ENCODE measurements around the gene SIN3A. TPM values are rescaled to one million over a fixed set of nuclear protein-coding genes. Genes with fewer than 3 reads are reported as not detected.

SIN3A gene
- total and polyA plus RNA-seq, 9 of the 15 experiments (the other 6 are each of a cell fraction or from before 2014, with no cell fraction given), result 11.1 to 70.3 (median 25.3) TPM

DNA sequence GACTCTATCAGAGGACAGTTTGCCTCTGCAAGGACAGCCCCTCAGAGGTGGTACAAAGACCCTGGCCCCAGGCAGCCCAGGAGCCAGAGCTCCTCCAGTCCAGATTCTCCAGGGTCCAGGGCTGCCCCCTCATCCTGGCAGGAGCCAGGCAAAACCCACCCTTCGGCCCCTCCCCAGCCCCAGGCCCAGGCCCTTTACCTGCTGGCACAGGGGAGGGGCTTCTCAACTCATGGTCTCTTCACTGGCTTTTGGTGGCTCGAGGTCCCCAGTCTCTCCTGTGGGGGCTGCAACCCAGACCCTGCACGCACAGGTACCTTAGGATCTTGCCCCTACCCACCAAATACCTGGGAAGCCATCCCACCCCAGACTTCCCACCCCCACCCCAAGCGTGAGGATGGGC is 96.1 kb downstream of the SIN3A start:
- Histone ChIP-seq H3K4me3 (no peak overlapping the region), H3K9me3 (replicated peaks; ENCODE audit: control insufficient read depth, insufficient read depth, low read depth, low read length) (no peaks in the 10 kb centered on the region), H3K4me1 (replicated peaks in 1 of 2; ENCODE audit: control insufficient read depth in 2 of 2, insufficient read depth in 2 of 2, low read length in 2 of 2) (peaks cover 0 to 6% of the 10 kb centered on the region in 2 experiments; a peak in 2 of 5 replicates), H3K79me2 (ENCODE audit: control insufficient read depth, insufficient read depth, low read length) (no peaks in the 10 kb centered on the region), H3K27me3 (ENCODE audit: control insufficient read depth in 2 of 2, insufficient read depth in 2 of 2, low read length in 2 of 2) (no peaks in the 10 kb centered on the region; a peak in 1 of 5 replicates), H4K20me1 (replicated peaks; ENCODE audit: control insufficient read depth, insufficient read depth, low read length) (no peaks in the 10 kb centered on the region), H3K4me2 (ENCODE audit: insufficient read depth, low read length) (no peak overlapping the region), H3K27ac (ENCODE audit: extremely low read depth, low read depth, low read length) (no peak overlapping the region), H3K36me3 (ENCODE audit: control insufficient read depth, insufficient read depth, low read length) (peaks cover 42% of the 10 kb centered on the region; the same call in 2 of the 3 replicates), H3K9ac (ENCODE audit: insufficient read depth in 1 of 2, low read depth in 2 of 2, low read length in 2 of 2) (no peak overlapping the region), H3K9me1 (ENCODE audit: control insufficient read depth, insufficient read depth, low read length) (peaks cover under 1% of the 10 kb centered on the region), H2AFZ (ENCODE audit: low read depth, low read length) (no peak overlapping the region)
- ATAC-seq, result no peak
- intact Hi-C loops (cut with micrococcal nuclease), result no loop called here
- BruUV-seq (replicated peaks), result no TSS peak
- 76% methylated on average over 4 of the region's 4 CpGs for WGBS (ENCODE audit: insufficient coverage, low coverage, missing lambda C conversion rate)
- POLR2A ChIA-PET, result interaction anchor here (0.6 to 3.9 kb wide), 3 partner anchors 13 to 1953 kb away, joined by 3 to 36 read pairs (median 3); partner anchors contain the start of gene MAN2C1
- in situ Hi-C loops (cut with MboI), result no loop called here
- CTCF ChIA-PET (ENCODE audit: low intra/inter-chr PET ratio), result no interaction called here
- FAIRE-seq, result no peak
- TF ChIP-seq MECOM (CRISPR knock-in tag; IDR thresholded peaks at IDR 0.05) (no peak), SMARCA4 (IDR thresholded peaks at IDR 0.05) (no peak), ZKSCAN1 (IDR thresholded peaks at IDR 0.05; ENCODE audit: low read depth, low read length) (no peak)
- TF ChIP-seq, protein P1, sequence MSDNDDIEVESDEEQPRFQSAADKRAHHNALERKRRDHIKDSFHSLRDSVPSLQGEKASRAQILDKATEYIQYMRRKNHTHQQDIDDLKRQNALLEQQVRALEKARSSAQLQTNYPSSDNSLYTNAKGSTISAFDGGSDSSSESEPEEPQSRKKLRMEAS (CRISPR knock-in tag; IDR thresholded peaks at IDR 0.05), result no peak
- DNase-seq (ENCODE audit: extremely low read depth in 1 of 4, low spot score in 3 of 4), result no peak

DNA sequence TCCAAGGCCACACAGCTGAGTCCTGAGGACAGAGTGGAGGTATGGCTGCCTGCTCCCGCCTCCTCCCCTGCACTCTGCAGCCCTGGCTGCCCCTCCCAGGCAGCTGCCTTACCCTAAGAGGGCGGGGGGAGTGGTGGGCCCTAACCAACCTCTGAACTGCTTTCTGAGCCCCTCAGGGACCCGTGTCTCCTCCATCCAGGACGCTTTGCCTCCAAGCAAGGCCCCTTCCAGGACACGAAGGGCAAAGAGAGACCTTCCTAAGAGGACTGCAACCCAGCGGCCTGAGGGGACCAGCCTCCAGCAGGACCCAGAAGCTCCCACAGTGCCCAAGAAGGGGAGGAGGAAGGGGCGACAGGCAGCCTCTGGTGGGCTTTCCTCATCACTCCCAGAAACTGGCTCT is 97.0 kb downstream of the SIN3A start:
- Histone ChIP-seq H4K20me1 (replicated peaks; ENCODE audit: control insufficient read depth, insufficient read depth, low read length) (no peaks in the 10 kb centered on the region), H3K4me2 (ENCODE audit: insufficient read depth, low read length) (no peak overlapping the region), H3K4me1 (replicated peaks in 1 of 2; ENCODE audit: control insufficient read depth in 2 of 2, insufficient read depth in 2 of 2, low read length in 2 of 2) (peaks cover 0 to 6% of the 10 kb centered on the region in 2 experiments; a peak in 3 of 5 replicates), H3K36me3 (ENCODE audit: control insufficient read depth, insufficient read depth, low read length) (peaks cover 33% of the 10 kb centered on the region; the same call in 1 of the 3 replicates), H3K79me2 (ENCODE audit: control insufficient read depth, insufficient read depth, low read length) (no peaks in the 10 kb centered on the region), H3K4me3 (no peak overlapping the region), H3K27ac (ENCODE audit: extremely low read depth, low read depth, low read length) (no peak overlapping the region), H3K9me3 (replicated peaks; ENCODE audit: control insufficient read depth, insufficient read depth, low read depth, low read length) (no peaks in the 10 kb centered on the region), H2AFZ (ENCODE audit: low read depth, low read length) (no peak overlapping the region), H3K9ac (ENCODE audit: insufficient read depth in 1 of 2, low read depth in 2 of 2, low read length in 2 of 2) (peak overlapping the region in 1 of 2 experiments; percentile 28; a peak in 1 of 4 replicates), H3K27me3 (ENCODE audit: control insufficient read depth in 2 of 2, insufficient read depth in 2 of 2, low read length in 2 of 2) (no peaks in the 10 kb centered on the region; a peak in 1 of 5 replicates), H3K9me1 (ENCODE audit: control insufficient read depth, insufficient read depth, low read length) (no peaks in the 10 kb centered on the region)
- BruUV-seq (replicated peaks), result no TSS peak
- ChIA-PET POLR2A (interaction anchor here (0.5 to 3.9 kb wide), 8 partner anchors 9 to 1953 kb away, joined by 3 to 36 read pairs (median 3); partner anchors contain the start of gene MAN2C1), CTCF (ENCODE audit: low intra/inter-chr PET ratio) (no interaction called here)
- DNase-seq (ENCODE audit: extremely low read depth in 1 of 4, low spot score in 3 of 4) (no peak), ATAC-seq (no peak), FAIRE-seq (no peak)
- intact Hi-C loops (cut with micrococcal nuclease) (no loop called here), in situ Hi-C loops (cut with MboI) (no loop called here)
- 61% methylated on average over 6 of the region's 7 CpGs for WGBS (ENCODE audit: insufficient coverage, low coverage, missing lambda C conversion rate)
- TF ChIP-seq PCBP1 (IDR thresholded peaks at IDR 0.05; ENCODE audit: low read depth, low read length, poor library complexity, severe bottlenecking), result no peak
- TF ChIP-seq ZZZ3 (IDR thresholded peaks at IDR 0.05), result no peak
- no peak for TF ChIP-seq NFIC (IDR thresholded peaks at IDR 0.05)
- TF ChIP-seq ZNF354B (CRISPR knock-in tag; IDR thresholded peaks at IDR 0.05), result no peak
- no peak for TF ChIP-seq ZNF507 (tag; conservative IDR thresholded peaks at IDR 0.05)
- TF ChIP-seq GATAD2B (IDR thresholded peaks at IDR 0.05; ENCODE audit: borderline replicate concordance), result no peak
- TF ChIP-seq, protein P2, sequence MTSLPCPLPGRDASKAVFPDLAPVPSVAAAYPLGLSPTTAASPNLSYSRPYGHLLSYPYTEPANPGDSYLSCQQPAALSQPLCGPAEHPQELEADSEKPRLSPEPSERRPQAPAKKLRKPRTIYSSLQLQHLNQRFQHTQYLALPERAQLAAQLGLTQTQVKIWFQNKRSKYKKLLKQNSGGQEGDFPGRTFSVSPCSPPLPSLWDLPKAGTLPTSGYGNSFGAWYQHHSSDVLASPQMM (CRISPR knock-in tag; IDR thresholded peaks at IDR 0.05), result no peak
- TF ChIP-seq, protein P3, sequence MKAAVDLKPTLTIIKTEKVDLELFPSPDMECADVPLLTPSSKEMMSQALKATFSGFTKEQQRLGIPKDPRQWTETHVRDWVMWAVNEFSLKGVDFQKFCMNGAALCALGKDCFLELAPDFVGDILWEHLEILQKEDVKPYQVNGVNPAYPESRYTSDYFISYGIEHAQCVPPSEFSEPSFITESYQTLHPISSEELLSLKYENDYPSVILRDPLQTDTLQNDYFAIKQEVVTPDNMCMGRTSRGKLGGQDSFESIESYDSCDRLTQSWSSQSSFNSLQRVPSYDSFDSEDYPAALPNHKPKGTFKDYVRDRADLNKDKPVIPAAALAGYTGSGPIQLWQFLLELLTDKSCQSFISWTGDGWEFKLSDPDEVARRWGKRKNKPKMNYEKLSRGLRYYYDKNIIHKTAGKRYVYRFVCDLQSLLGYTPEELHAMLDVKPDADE (conservative IDR thresholded peaks at IDR 0.05; ENCODE audit: control insufficient read depth, low read depth, low read length), result no peak

Measured in K562 (cell line).